Right ventricle myocardium superior (tissue), 1 donor: ENCODE measurements around the gene ATP13A4. TPM values are rescaled to one million over a fixed set of nuclear protein-coding genes. Genes with fewer than 3 reads are reported as not detected.

Source experiments
- ATAC-seq: fragments of 200-7000 bp; cut with Tn5 transposase; one replicate; pipeline ENCODE4 v1.9.1; 2020; ENCODE audit warnings: mild to moderate bottlenecking; ENCODE audit not compliant: poor library complexity
- DNase-seq: peaks from one replicate; pipeline ENCODE4 v3.0.0-alpha.2; 2020
- intact Hi-C: fragments of 100-400 bp; cut with DNase I; formaldehyde crosslinking; loops from one replicate; pipeline ENCODE4 v1.11.2; 2022
- total RNA-seq: library from RNA; stranded (reverse); fragmentation: NEBNext Ultra II Directional; extraction: Animal tissue kit (Norgen Biotek cat#: 25700); gene quantifications from one replicate; pipeline ENCODE4 v1.2.1, GENCODE V29; 2021
- donor health status: DM: no; HTN: yes; CAD: no; lungs with severe emphysema.

Gene ATP13A4
- total RNA-seq, 1 donor from 2014 or later, result 0.11 TPM

- DNase-seq (no peak), ATAC-seq (no peak)
- intact Hi-C loops, result no loop called here
Observed at GRCh38 chr3:193446965-193447602, 107.6 kb downstream of the ATP13A4 start.

- no peak for ATAC-seq
- no peak for DNase-seq
- intact Hi-C loops, result no loop called here
Observed at GRCh38 chr3:193439423-193439822, 115.3 kb downstream of the ATP13A4 start.

- intact Hi-C loops, result no loop called here
- ATAC-seq (no peak), DNase-seq (no peak)
Observed at GRCh38 chr3:193418576-193419373, 135.9 kb downstream of the ATP13A4 start.

GRCh38 chr3:193416629-193417028 lies 138.1 kb downstream of the ATP13A4 start:
- intact Hi-C loops, result no loop called here
- no peak for DNase-seq
- no peak for ATAC-seq

GRCh38 chr3:193407688-193408087 lies 147.0 kb downstream of the ATP13A4 start:
- DNase-seq, result no peak
- intact Hi-C loops, result no loop called here
- ATAC-seq, result no peak

GRCh38 chr3:193407112-193407511 lies 147.6 kb downstream of the ATP13A4 start:
- intact Hi-C loops, result no loop called here

GRCh38 chr3:193403307-193403706 lies 151.4 kb downstream of the ATP13A4 start:
- DNase-seq (no peak), ATAC-seq (no peak)
- intact Hi-C loops, result no loop called here

More at GRCh38 chr3:193407112-193407511, 147.6 kb downstream of the ATP13A4 start:
- DNase-seq (no peak), ATAC-seq (no peak)

- DNase-seq (no peak), ATAC-seq (no peak)
- intact Hi-C loops, result no loop called here
Observed at GRCh38 chr3:193400304-193400703, 154.4 kb downstream of the ATP13A4 start.

GRCh38 chr3:193396451-193397244 lies 158.0 kb downstream of the ATP13A4 start:
- no peak for DNase-seq
- intact Hi-C loops, result no loop called here
- peak; percentile 46 for ATAC-seq

GRCh38 chr3:193391902-193392301 lies 162.8 kb downstream of the ATP13A4 start:
- DNase-seq (no peak), ATAC-seq (no peak)
- intact Hi-C loops, result no loop called here

- intact Hi-C loops, result no loop called here
- no peak for ATAC-seq
- no peak for DNase-seq
Observed at GRCh38 chr3:193389335-193389734, 165.4 kb downstream of the ATP13A4 start.

- intact Hi-C loops, result no loop called here
- ATAC-seq (no peak), DNase-seq (no peak)
Observed at GRCh38 chr3:193388361-193388760, 166.3 kb downstream of the ATP13A4 start.

GRCh38 chr3:193387596-193387995 lies 167.1 kb downstream of the ATP13A4 start:
- intact Hi-C loops, result no loop called here
- ATAC-seq, result no peak
- DNase-seq, result no peak

GRCh38 chr3:193378706-193379105 lies 176.0 kb downstream of the ATP13A4 start, which contains the start of gene ATP13A5:
TSS of gene ATP13A5 (minus strand) at chr3:193378753. CDS start at chr3:193378725, 28 bp downstream.
- intact Hi-C loops, result no loop called here
- no peak for DNase-seq
- no peak for ATAC-seq

- no peak for DNase-seq
- no peak for ATAC-seq
- intact Hi-C loops, result no loop called here
Observed at GRCh38 chr3:193377591-193377990, 177.1 kb downstream of the ATP13A4 start.

GRCh38 chr3:193375614-193376013 lies 179.1 kb downstream of the ATP13A4 start:
- DNase-seq, result no peak
- intact Hi-C loops, result no loop called here
- ATAC-seq, result no peak

- DNase-seq, result no peak
- ATAC-seq, result no peak
- intact Hi-C loops, result no loop called here
Observed at GRCh38 chr3:193372783-193373182, 181.9 kb downstream of the ATP13A4 start.

GRCh38 chr3:193367868-193368267 lies 186.8 kb downstream of the ATP13A4 start:
- intact Hi-C loops, result no loop called here
- no peak for ATAC-seq
- no peak for DNase-seq

GRCh38 chr3:193357291-193357690 lies 197.4 kb downstream of the ATP13A4 start:
- intact Hi-C loops, result no loop called here
- DNase-seq, result no peak

More at GRCh38 chr3:193357291-193357690, 197.4 kb downstream of the ATP13A4 start:
- ATAC-seq, result no peak
